ENCODE results near the gene SLC38A3. TPM values are rescaled to one million over a fixed set of nuclear protein-coding genes. Genes with fewer than 3 reads are reported as not detected.

SLC38A3 gene
- total and polyA plus RNA-seq, 2 donors (not counting 3 experiments of a cell fraction or from before 2014, with no cell fraction given), result 0.60 to 1.1 TPM

- Histone ChIP-seq H3K9me1 (replicated peaks; ENCODE audit: control insufficient read depth, extremely low read depth, insufficient read depth, low read length) (no peaks in the 10 kb centered on the region), H3K27me3 (ENCODE audit: control insufficient read depth in 2 of 2, insufficient read depth in 2 of 2, low read length in 2 of 2) (no peaks in the 10 kb centered on the region), H3K9me3 (replicated peaks; ENCODE audit: control insufficient read depth, insufficient read depth, low read length) (no peaks in the 10 kb centered on the region), H3K27ac (ENCODE audit: insufficient read depth, low read depth, low read length) (peak overlapping the region; percentile 60), H3K4me3 (replicated peaks in 1 of 3; ENCODE audit: insufficient read depth in 1 of 3, low read depth in 1 of 3, low read length in 3 of 3) (peak overlapping the region; percentile 80 to 88 (median 81)), H3K9ac (replicated peaks; ENCODE audit: extremely low read depth, insufficient read depth, low read length) (peak overlapping the region; percentile 91), H4K20me1 (replicated peaks; ENCODE audit: control insufficient read depth, extremely low read depth, insufficient read depth, low read length) (no peaks in the 10 kb centered on the region), H2AFZ (ENCODE audit: low read depth, low read length) (no peak overlapping the region), H3K4me2 (ENCODE audit: insufficient read depth, low read length) (peak overlapping the region; percentile 93), H3K36me3 (ENCODE audit: control insufficient read depth in 2 of 2, extremely low read depth in 1 of 2, insufficient read depth in 2 of 2, low read length in 2 of 2) (peaks cover 2 to 10% of the 10 kb centered on the region in 2 experiments), H3K4me1 (ENCODE audit: control insufficient read depth, extremely low read depth, insufficient read depth, low read length) (peaks cover 47% of the 10 kb centered on the region), H3K79me2 (ENCODE audit: control insufficient read depth, insufficient read depth, low read length) (peaks cover 67% of the 10 kb centered on the region)
- dilution Hi-C loops (cut with MboI; ENCODE audit: extremely low pct_ligation_motif_present, low sequenced_read_pairs), result no loop called here
- DNase-seq (ENCODE audit: low read depth, low spot score) (peak; percentile 85), FAIRE-seq (peak; percentile 98)
- no peak for TF ChIP-seq FOS (IDR thresholded peaks at IDR 0.05; ENCODE audit: borderline replicate concordance, insufficient read depth, low read length)
- no peak for TF ChIP-seq MYC (IDR thresholded peaks at IDR 0.05; ENCODE audit: low read depth, low read length)
- TF ChIP-seq GATA2 (IDR thresholded peaks at IDR 0.05; ENCODE audit: insufficient read depth, insufficient read length, low read depth, low read length), result no peak
- peak; percentile 62 for TF ChIP-seq POLR2A (IDR thresholded peaks at IDR 0.05; ENCODE audit: low read depth, low read length)
- TF ChIP-seq POLR2AphosphoS5 (IDR thresholded peaks at IDR 0.05; ENCODE audit: insufficient read depth, low read depth, low read length), result peak; percentile 81
- TF ChIP-seq JUN (IDR thresholded peaks at IDR 0.05; ENCODE audit: borderline replicate concordance, insufficient read depth, insufficient read length, low read depth), result no peak
- POLR2A ChIA-PET, result no interaction called here
- intact Hi-C loops (cut with micrococcal nuclease), result loop anchor here (1.0 to 5.0 kb wide), 4 partner anchors 8 to 81 kb away; partner anchors contain the start of gene SEMA3F
- BruUV-seq (replicated peaks), result no TSS peak
- CTCF ChIA-PET, result interaction anchor here (0.6 to 2.4 kb wide), 4 partner anchors 9 to 68 kb away, joined by 3 to 17 read pairs (median 5); no protein-coding TSS in a partner anchor
Observed at GRCh38 chr3:50237754-50238548, 32.9 kb downstream of the SLC38A3 start.

DNA sequence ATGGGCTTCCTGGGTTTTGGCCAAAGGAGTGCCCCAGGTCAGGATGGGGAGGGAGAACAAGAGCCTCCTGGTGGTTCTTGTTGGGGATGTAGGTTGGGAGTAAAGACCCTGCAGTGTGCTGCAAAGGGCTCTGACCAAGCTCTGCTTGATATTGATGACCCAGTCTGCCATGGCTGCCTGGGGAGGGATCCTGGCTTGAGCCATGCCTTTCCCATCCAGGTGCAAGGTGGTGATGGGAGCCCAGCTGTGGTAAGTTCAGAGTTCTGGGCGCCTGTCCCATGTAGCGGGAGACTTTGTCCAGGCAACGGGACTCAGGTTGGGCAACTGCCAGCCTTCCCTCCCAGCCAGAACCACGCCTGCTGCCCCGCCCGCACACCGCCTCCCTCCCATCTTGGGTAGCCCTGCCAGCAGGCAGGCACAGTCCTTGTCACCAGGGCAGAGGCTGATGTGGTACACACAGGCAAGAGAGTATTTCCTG is 33.5 kb downstream of the SLC38A3 start:
- H3K4me3 ChIP-seq (replicated peaks in 1 of 3; ENCODE audit: insufficient read depth in 1 of 3, low read depth in 1 of 3, low read length in 3 of 3), result peak overlapping the region; percentile 29 to 88 (median 80)
- peak overlapping the region; percentile 60 for H3K27ac ChIP-seq (ENCODE audit: insufficient read depth, low read depth, low read length)
- H3K27me3 ChIP-seq (ENCODE audit: control insufficient read depth in 2 of 2, insufficient read depth in 2 of 2, low read length in 2 of 2), result no peaks in the 10 kb centered on the region
- no peaks in the 10 kb centered on the region for H3K9me1 ChIP-seq (replicated peaks; ENCODE audit: control insufficient read depth, extremely low read depth, insufficient read depth, low read length)
- intact Hi-C loops (cut with micrococcal nuclease), result loop anchor here (1.0 to 5.0 kb wide), 4 partner anchors 8 to 81 kb away; partner anchors contain the start of gene SEMA3F
- no peak for TF ChIP-seq GATA2 (IDR thresholded peaks at IDR 0.05; ENCODE audit: insufficient read depth, insufficient read length, low read depth, low read length)
- no peak for TF ChIP-seq MYC (IDR thresholded peaks at IDR 0.05; ENCODE audit: low read depth, low read length)
- TF ChIP-seq, protein P1, sequence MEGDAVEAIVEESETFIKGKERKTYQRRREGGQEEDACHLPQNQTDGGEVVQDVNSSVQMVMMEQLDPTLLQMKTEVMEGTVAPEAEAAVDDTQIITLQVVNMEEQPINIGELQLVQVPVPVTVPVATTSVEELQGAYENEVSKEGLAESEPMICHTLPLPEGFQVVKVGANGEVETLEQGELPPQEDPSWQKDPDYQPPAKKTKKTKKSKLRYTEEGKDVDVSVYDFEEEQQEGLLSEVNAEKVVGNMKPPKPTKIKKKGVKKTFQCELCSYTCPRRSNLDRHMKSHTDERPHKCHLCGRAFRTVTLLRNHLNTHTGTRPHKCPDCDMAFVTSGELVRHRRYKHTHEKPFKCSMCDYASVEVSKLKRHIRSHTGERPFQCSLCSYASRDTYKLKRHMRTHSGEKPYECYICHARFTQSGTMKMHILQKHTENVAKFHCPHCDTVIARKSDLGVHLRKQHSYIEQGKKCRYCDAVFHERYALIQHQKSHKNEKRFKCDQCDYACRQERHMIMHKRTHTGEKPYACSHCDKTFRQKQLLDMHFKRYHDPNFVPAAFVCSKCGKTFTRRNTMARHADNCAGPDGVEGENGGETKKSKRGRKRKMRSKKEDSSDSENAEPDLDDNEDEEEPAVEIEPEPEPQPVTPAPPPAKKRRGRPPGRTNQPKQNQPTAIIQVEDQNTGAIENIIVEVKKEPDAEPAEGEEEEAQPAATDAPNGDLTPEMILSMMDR (IDR thresholded peaks at IDR 0.05; ENCODE audit: extremely low read depth in 1 of 2, insufficient read depth in 1 of 2, low read depth in 1 of 2, low read length in 2 of 2), result peak in 1 of 2 donors; percentile 6
- no peak for TF ChIP-seq MAX (IDR thresholded peaks at IDR 0.05; ENCODE audit: insufficient read depth, insufficient read length)
- TF ChIP-seq FOS (IDR thresholded peaks at IDR 0.05; ENCODE audit: borderline replicate concordance, insufficient read depth, low read length), result no peak
- CTCF ChIA-PET, result interaction anchor here (0.9 to 2.4 kb wide), 4 partner anchors 8 to 44 kb away, joined by 4 to 17 read pairs (median 6); no protein-coding TSS in a partner anchor
- no peaks in the 10 kb centered on the region for H3K9me3 ChIP-seq (replicated peaks; ENCODE audit: control insufficient read depth, insufficient read depth, low read length)
- H2AFZ ChIP-seq (ENCODE audit: low read depth, low read length), result no peak overlapping the region
- POLR2A ChIA-PET, result no interaction called here
- peaks cover 71% of the 10 kb centered on the region for H3K79me2 ChIP-seq (ENCODE audit: control insufficient read depth, insufficient read depth, low read length)
- peak overlapping the region; percentile 64 for H3K9ac ChIP-seq (replicated peaks; ENCODE audit: extremely low read depth, insufficient read depth, low read length)
- dilution Hi-C loops (cut with MboI; ENCODE audit: extremely low pct_ligation_motif_present, low sequenced_read_pairs), result no loop called here
- H4K20me1 ChIP-seq (replicated peaks; ENCODE audit: control insufficient read depth, extremely low read depth, insufficient read depth, low read length), result no peaks in the 10 kb centered on the region
- H3K4me2 ChIP-seq (ENCODE audit: insufficient read depth, low read length), result peak overlapping the region; percentile 93
- BruUV-seq (replicated peaks), result no TSS peak
- FAIRE-seq (peak; percentile 58), DNase-seq (ENCODE audit: low read depth, low spot score) (peak; percentile 33)
- peaks cover 53% of the 10 kb centered on the region for H3K4me1 ChIP-seq (ENCODE audit: control insufficient read depth, extremely low read depth, insufficient read depth, low read length)
- peaks cover 2 to 10% of the 10 kb centered on the region in 2 experiments for H3K36me3 ChIP-seq (ENCODE audit: control insufficient read depth in 2 of 2, extremely low read depth in 1 of 2, insufficient read depth in 2 of 2, low read length in 2 of 2)
